Muscle of arm (tissue), 12 donors: ENCODE measurements around the gene GALNT9. TPM values are rescaled to one million over a fixed set of nuclear protein-coding genes. Genes with fewer than 3 reads are reported as not detected.
"Not testable (repeated sequence)": the region's sequence is repeated elsewhere in the genome, so short reads cannot be mapped to it uniquely, and the experiment has no call there.

Experiments used
- DNase-seq: peaks from one replicate; pipeline ENCODE4 v3.0.0-alpha.2; 2013
- polyA plus RNA-seq, 12 donors: library from polyadenylated mRNA; unstranded; fragments of 120-200 nt; gene quantifications; one replicate each; pipeline ENCODE4 v1.2.1, GENCODE V29; 2013; ENCODE audit not compliant: insufficient read length in 12 of 12

GALNT9 gene
- polyA plus RNA-seq, 12 donors, result 0.75 to 10.6 (median 1.6) TPM; not detected in 2

GRCh38 chr12:132266802-132267201, 62.6 kb downstream of the GALNT9 start:
- no peak for DNase-seq

- DNase-seq, result no peak
These were observed 63.0 kb downstream of the GALNT9 start for GRCh38 chr12:132266370-132266769.

- not testable (repeated sequence) for DNase-seq
These were observed 63.6 kb downstream of the GALNT9 start for GRCh38 chr12:132265822-132266221.

- no peak for DNase-seq
These were observed 64.2 kb downstream of the GALNT9 start for GRCh38 chr12:132265056-132265800.

- DNase-seq, result no peak
These were observed 65.0 kb downstream of the GALNT9 start for GRCh38 chr12:132264086-132265010.

DNA sequence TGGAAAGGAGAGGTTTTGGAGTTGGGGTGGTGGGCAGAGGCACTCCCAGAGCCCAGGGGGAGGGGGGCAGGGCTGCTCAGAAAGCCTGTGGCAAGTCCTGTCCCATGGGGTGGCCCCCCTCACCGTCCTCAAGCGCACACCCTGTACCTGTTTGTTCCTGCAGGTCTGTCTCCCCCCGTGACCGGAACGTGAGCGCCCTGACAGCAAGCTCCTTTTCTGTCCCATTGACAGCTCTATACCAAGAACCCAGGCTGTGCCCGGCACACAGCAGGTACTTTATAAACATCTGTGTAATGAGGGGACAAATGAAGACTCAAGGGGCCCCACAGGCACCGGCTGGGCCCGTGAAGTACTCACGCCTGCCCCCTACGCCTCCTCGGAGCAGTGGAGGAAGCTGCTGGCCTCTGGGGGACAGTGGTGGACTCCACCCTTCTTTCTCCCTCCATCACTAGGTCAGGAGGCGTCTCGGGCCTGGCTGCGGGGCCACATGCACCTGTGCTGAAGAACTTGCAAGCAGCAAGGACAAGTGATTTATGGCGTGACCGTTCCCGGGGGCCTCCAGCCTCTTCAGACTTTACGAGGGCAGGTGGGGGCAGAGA, 65.8 kb downstream of the GALNT9 start:
- no peak for DNase-seq

- no peak for DNase-seq
These were observed 66.4 kb downstream of the GALNT9 start for GRCh38 chr12:132263061-132263360.

- no peak for DNase-seq
These were observed 66.9 kb downstream of the GALNT9 start for GRCh38 chr12:132262256-132263060.

DNA sequence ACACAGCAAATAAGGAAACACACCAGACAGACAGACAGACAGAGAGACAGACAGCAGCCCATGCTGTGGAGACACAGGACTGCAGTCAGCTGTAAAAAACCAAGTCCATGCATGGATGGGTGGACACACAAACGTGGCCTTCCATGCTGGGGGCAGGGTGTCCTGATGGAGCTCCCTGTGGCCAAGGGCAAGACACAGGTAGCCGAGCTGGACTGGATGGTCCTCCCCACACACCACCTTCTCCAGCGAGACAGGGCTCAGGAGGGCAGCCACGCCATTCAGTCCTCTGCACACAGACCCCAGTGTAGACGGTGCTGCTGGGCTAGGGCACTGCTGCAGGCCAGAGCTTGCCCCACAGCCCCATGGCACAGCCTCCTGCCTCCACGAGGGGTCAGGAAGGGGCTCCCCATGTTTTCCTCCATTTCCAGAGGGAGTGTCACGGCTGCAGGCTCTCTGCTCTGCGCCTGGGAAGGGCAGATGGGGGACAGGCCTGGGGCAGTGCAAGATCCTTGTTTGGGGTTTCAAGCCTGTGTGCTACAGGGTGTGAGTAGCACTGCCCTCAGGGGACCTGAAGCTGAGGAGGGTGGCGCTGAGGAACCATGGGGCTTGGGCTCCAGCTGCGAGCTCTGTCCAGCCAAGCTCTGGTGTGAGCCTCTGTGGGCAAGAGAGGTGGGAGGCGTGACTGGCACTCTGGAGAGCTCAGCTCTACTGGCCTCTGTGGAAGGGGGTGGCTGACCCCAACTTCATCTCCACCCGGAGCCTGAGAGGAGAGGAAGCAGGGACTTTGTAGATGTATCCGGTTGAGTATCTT, 67.9 kb downstream of the GALNT9 start:
- no peak for DNase-seq

GRCh38 chr12:132260721-132261120, 68.7 kb downstream of the GALNT9 start:
- DNase-seq, result no peak

- no peak for DNase-seq
These were observed 69.3 kb downstream of the GALNT9 start for GRCh38 chr12:132259872-132260695.

DNA sequence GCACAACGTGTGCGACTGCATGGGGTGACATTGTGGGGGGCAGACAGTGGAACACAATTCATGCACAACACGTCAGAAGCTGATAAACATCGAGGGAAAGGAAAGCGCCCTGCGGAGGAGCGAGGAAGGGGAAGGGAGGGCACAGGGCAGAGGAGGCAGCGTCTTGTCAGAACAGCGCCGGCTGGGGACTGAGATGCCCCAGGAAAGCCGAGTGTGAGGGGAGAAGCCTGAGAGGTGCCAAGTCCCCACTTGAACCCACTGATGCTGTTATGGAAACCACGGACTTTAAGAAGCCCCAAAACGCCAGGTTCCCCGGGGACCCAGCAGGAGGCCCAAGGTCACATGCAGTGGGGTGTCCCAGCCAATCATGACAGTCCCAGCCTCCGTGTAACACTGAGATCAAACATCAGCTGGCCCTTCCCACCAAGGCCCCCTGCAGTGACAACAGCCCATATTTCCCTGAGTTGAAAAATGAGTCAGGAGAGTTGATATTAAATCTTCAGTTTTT, 70.0 kb downstream of the GALNT9 start:
- no peak for DNase-seq

DNA sequence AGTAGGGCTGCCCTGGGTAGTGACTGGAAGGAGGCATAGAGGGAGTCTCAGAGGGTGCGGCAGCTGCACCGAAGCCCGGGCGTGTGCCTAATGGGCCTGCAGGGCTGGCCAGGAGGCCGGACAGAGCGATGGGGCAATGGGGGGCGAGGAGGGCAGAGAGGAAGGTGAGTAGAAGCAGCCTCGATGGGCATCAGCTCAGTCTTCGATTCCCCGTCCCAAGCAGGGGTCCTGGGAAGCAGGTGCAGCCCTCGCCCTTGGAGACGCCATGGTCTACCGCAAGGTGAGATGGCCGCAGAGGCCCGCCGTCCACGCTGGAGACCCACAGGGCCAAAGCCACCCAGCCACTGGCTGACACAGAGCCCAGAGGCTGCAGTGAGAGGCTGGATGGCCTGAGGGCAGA, 70.8 kb downstream of the GALNT9 start:
- DNase-seq, result no peak

GRCh38 chr12:132257955-132258490, 71.4 kb downstream of the GALNT9 start:
- DNase-seq, result no peak

DNA sequence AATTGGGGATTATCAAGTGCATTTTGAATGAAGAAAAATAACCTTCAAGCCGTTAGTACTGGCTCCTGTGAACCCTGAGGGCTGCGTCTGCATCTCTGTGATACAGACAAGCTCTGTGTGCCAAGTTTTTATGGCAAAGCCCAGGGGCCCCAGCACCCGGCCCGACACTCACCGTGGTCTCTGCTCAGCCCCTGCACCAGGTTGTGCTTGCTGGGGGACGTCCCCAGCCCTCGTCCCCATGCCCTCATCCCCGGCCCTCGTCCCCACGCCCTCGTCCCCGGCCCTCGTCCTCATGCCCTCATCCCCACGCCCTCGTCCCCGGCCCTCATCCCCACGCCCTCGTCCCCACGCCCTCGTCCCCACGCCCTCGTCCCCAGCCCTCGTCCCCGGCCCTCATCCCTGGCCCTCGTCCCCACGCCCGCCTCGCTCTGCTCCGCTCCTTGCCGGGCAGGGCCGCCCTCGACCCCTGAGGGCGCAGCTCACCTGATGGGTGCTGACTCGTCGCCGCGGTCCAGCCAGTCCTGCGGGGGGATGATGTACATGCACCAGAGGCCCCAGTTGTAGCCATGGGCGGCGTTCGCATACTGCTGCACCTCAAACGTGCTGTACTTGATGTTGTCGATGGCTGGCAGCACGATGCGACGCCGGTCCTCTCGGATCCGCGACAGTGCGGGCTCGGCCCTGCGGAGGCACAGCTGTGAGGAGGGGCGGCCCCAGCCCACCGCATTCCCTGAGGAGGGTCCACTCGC, 72.0 kb downstream of the GALNT9 start:
- no peak for DNase-seq

DNA sequence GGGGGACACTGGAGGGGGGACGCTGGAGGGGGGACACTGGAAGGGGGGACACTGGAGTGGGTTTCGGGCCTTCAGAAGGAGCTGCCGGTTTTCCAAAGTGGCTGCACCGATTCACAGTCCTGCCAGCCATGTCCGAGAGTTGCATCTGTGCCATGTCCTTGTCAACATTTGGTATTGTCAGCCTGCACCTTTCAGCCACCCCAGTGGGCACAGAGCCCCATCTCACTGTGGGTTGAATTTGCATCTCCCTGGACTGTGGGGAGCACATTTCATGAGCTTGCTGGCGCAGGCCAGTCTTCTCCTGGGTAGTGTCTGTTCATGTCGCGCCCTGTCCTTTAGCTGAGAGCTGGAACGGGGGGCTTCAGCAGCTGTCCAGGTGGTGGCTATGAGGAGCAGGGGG, 72.7 kb downstream of the GALNT9 start:
- DNase-seq, result no peak

- DNase-seq, result no peak
These were observed 73.7 kb downstream of the GALNT9 start for GRCh38 chr12:132255642-132256041.

- no peak for DNase-seq
These were observed 75.5 kb downstream of the GALNT9 start for GRCh38 chr12:132253698-132254480.
